Omental fat pad (tissue), 4 donors: ENCODE results near the gene EEPD1. TPM values are rescaled to one million over a fixed set of nuclear protein-coding genes. Genes with fewer than 3 reads are reported as not detected.

Source experiments
- ATAC-seq: fragments of 150-250 bp; one replicate; pipeline ENCODE4 v1.9.1; 2016; ENCODE audit warnings: mild to moderate bottlenecking, moderate library complexity; ENCODE audit not compliant: low FRiP score
- DNase-seq: peaks from one replicate; pipeline ENCODE4 v3.0.0-alpha.2; 2019; ENCODE audit warnings: low spot score
- total RNA-seq, 4 donors: library from RNA; depleted of rRNA; stranded (reverse); fragments of >200 nt; gene quantifications; one replicate each; pipeline ENCODE4 v1.1.0, GENCODE V29; 2016
- TF ChIP-seq, protein P1 (sequence below), 3 donors: fragments of 450-650 bp; IDR thresholded peaks; one replicate each; pipeline ENCODE4 v1.5.1; 2016 to 2017; ENCODE audit warnings: antibody characterized with exemption in 3 of 3, mild to moderate bottlenecking in 3 of 3, moderate library complexity in 2 of 3

The EEPD1 gene
- total RNA-seq, 4 donors from 2014 or later, result 6.5 to 23.0 (median 20.1) TPM

- DNase-seq, result no peak
- TF ChIP-seq, protein P1, sequence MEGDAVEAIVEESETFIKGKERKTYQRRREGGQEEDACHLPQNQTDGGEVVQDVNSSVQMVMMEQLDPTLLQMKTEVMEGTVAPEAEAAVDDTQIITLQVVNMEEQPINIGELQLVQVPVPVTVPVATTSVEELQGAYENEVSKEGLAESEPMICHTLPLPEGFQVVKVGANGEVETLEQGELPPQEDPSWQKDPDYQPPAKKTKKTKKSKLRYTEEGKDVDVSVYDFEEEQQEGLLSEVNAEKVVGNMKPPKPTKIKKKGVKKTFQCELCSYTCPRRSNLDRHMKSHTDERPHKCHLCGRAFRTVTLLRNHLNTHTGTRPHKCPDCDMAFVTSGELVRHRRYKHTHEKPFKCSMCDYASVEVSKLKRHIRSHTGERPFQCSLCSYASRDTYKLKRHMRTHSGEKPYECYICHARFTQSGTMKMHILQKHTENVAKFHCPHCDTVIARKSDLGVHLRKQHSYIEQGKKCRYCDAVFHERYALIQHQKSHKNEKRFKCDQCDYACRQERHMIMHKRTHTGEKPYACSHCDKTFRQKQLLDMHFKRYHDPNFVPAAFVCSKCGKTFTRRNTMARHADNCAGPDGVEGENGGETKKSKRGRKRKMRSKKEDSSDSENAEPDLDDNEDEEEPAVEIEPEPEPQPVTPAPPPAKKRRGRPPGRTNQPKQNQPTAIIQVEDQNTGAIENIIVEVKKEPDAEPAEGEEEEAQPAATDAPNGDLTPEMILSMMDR (IDR thresholded peaks at IDR 0.05), result no peak
- ATAC-seq, result no peak
These were observed 131.5 kb downstream of the EEPD1 start for GRCh38 chr7:36284456-36285090.

- ATAC-seq (no peak), DNase-seq (no peak)
- TF ChIP-seq, protein P1 (IDR thresholded peaks at IDR 0.05), result no peak
These were observed 132.2 kb downstream of the EEPD1 start for GRCh38 chr7:36285276-36285675.

GRCh38 chr7:36286226-36286625 is 133.2 kb downstream of the EEPD1 start:
- TF ChIP-seq, protein P1 (IDR thresholded peaks at IDR 0.05), result no peak
- DNase-seq (no peak), ATAC-seq (no peak)

DNA sequence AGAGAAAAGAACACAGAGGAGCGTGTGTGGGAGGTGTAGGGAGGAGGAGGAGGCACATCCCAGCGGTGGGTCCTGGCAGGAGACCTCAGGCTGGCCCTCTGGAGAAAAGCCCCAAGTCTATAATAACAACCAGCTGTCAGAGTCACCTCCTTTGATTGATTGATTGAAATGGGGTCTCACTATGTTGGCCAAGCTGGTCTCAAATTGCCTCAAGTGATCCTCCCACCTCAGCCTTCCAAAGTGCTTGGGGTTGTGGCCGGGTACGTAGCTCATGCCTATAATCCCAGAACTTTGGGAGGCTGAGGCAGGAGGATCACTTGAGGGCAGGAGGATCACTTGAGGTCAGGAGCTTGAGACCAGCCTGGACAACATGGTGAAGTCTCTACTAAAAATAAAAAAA is 133.6 kb downstream of the EEPD1 start:
- TF ChIP-seq, protein P1 (IDR thresholded peaks at IDR 0.05), result no peak
- no peak for ATAC-seq
- no peak for DNase-seq

GRCh38 chr7:36287371-36288241 is 134.6 kb downstream of the EEPD1 start:
- ATAC-seq, result no peak

DNA sequence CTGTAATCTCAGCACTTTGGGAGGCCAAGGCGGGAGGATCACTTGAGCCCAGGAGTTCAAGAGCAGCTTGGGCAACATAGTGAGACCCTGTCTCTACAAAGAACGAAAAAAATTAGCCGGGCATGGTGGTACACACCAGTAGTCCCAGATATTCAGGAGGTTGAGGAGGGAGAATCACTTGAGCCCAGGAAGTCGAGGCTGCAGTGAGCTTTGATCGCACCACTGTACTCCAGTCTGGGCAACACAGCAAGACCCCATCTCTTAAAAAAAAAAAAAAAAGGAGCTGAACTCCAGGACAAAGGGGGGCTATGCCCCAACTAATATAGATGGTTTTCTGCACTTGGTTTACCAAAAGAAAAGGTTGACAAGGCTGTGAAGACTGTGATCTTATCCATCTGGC is 135.4 kb downstream of the EEPD1 start:
- TF ChIP-seq, protein P1 (IDR thresholded peaks at IDR 0.05), result no peak
- ATAC-seq (no peak), DNase-seq (no peak)

More at GRCh38 chr7:36287371-36288241, 134.6 kb downstream of the EEPD1 start:
- no peak for DNase-seq
- TF ChIP-seq, protein P1 (IDR thresholded peaks at IDR 0.05), result no peak
